Colonic mucosa (tissue), 4 donors: Measurements from ENCODE around the gene XPNPEP2. TPM values are rescaled to one million over a fixed set of nuclear protein-coding genes. Genes with fewer than 3 reads are reported as not detected.

Experiments used
- DNase-seq: peaks from one replicate; pipeline ENCODE4 v3.0.0-alpha.2; 2020
- H3K27ac ChIP-seq: fragments of 200-600 bp; one replicate; pipeline ENCODE4 v1.8.0; 2021
- H3K27me3 ChIP-seq: fragments of 200-600 bp; one replicate; pipeline ENCODE4 v1.8.0; 2021
- H3K36me3 ChIP-seq: fragments of 200-600 bp; one replicate; pipeline ENCODE4 v1.8.0; 2021
- H3K4me1 ChIP-seq: fragments of 200-600 bp; one replicate; pipeline ENCODE4 v1.8.0; 2021; ENCODE audit warnings: mild to moderate bottlenecking
- H3K4me3 ChIP-seq: fragments of 200-600 bp; one replicate; pipeline ENCODE4 v1.8.0; 2021
- H3K9ac ChIP-seq, 2 donors: one replicate each; pipeline ENCODE4 v1.7.0; 2013; ENCODE audit warnings: control low read depth in 2 of 2, low read depth in 2 of 2, low read length in 2 of 2
- H3K9me3 ChIP-seq: fragments of 200-600 bp; one replicate; pipeline ENCODE4 v1.8.0; 2021
- intact Hi-C: fragments of 100-400 bp; cut with DNase I; formaldehyde crosslinking; loops from one replicate; pipeline ENCODE4 v1.14.1; 2022
- total RNA-seq, 2 donors: library from RNA; stranded (reverse); fragmentation: NEBNext Ultra II Directional in 1 of 2; extraction: Animal tissue kit (Norgen Biotek cat#: 25700) in 1 of 2; gene quantifications; one replicate each; pipeline ENCODE4 v1.2.1, GENCODE V29; 2021
- TF ChIP-seq, protein P1 (sequence below): fragments of 200-600 bp; IDR thresholded peaks from one replicate; pipeline ENCODE4 v1.8.0; 2022; ENCODE audit warnings: antibody characterized with exemption, mild to moderate bottlenecking
- donor health status: healthy.
- donor health status: DM: no; HTN: no; CAD: no.
- donor health status: DM: no; HTN: no; CAD: no.

Gene XPNPEP2, protein sequence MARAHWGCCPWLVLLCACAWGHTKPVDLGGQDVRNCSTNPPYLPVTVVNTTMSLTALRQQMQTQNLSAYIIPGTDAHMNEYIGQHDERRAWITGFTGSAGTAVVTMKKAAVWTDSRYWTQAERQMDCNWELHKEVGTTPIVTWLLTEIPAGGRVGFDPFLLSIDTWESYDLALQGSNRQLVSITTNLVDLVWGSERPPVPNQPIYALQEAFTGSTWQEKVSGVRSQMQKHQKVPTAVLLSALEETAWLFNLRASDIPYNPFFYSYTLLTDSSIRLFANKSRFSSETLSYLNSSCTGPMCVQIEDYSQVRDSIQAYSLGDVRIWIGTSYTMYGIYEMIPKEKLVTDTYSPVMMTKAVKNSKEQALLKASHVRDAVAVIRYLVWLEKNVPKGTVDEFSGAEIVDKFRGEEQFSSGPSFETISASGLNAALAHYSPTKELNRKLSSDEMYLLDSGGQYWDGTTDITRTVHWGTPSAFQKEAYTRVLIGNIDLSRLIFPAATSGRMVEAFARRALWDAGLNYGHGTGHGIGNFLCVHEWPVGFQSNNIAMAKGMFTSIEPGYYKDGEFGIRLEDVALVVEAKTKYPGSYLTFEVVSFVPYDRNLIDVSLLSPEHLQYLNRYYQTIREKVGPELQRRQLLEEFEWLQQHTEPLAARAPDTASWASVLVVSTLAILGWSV
- 10 to 100 TPM in 1 of 2 donors, 1 to 10 TPM in 1; 2.6 to 11.7 TPM for total RNA-seq

GRCh38 chrX:129738466-129739308 is at the start of gene XPNPEP2:
Gene XPNPEP2 (plus strand): TSS chrX:129738979. CDS start chrX:129739214, 235 bp downstream.
- TF ChIP-seq, protein P1, sequence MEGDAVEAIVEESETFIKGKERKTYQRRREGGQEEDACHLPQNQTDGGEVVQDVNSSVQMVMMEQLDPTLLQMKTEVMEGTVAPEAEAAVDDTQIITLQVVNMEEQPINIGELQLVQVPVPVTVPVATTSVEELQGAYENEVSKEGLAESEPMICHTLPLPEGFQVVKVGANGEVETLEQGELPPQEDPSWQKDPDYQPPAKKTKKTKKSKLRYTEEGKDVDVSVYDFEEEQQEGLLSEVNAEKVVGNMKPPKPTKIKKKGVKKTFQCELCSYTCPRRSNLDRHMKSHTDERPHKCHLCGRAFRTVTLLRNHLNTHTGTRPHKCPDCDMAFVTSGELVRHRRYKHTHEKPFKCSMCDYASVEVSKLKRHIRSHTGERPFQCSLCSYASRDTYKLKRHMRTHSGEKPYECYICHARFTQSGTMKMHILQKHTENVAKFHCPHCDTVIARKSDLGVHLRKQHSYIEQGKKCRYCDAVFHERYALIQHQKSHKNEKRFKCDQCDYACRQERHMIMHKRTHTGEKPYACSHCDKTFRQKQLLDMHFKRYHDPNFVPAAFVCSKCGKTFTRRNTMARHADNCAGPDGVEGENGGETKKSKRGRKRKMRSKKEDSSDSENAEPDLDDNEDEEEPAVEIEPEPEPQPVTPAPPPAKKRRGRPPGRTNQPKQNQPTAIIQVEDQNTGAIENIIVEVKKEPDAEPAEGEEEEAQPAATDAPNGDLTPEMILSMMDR = no peak
- Histone ChIP-seq H3K9me3 (no peaks in the 10 kb centered on the region), H3K4me1 (no peaks in the 10 kb centered on the region), H3K27me3 (no peaks in the 10 kb centered on the region), H3K4me3 (no peak within 1 kb of the TSS), H3K9ac (no peak within 1 kb of the TSS), H3K27ac (no peak within 1 kb of the TSS), H3K36me3 (no peaks in the 10 kb centered on the region)
- intact Hi-C loops = no loop called here
- DNase-seq = peak; percentile 39

GRCh38 chrX:129689796-129690195 is 49.0 kb upstream of the XPNPEP2 start:
- no peak for DNase-seq
- no peak overlapping the region for H3K4me3 ChIP-seq
- no peaks in the 10 kb centered on the region for H3K36me3 ChIP-seq
- intact Hi-C loops = no loop called here
- TF ChIP-seq, protein P1 = no peak
- H3K4me1 ChIP-seq = no peaks in the 10 kb centered on the region
- H3K9ac ChIP-seq = no peak overlapping the region
- H3K27me3 ChIP-seq = no peaks in the 10 kb centered on the region
- no peaks in the 10 kb centered on the region for H3K9me3 ChIP-seq
- H3K27ac ChIP-seq = no peak overlapping the region

- H3K9ac ChIP-seq = no peak overlapping the region
- H3K36me3 ChIP-seq = no peaks in the 10 kb centered on the region
Measured at GRCh38 chrX:129690435-129690834, 48.3 kb upstream of the XPNPEP2 start.

DNA sequence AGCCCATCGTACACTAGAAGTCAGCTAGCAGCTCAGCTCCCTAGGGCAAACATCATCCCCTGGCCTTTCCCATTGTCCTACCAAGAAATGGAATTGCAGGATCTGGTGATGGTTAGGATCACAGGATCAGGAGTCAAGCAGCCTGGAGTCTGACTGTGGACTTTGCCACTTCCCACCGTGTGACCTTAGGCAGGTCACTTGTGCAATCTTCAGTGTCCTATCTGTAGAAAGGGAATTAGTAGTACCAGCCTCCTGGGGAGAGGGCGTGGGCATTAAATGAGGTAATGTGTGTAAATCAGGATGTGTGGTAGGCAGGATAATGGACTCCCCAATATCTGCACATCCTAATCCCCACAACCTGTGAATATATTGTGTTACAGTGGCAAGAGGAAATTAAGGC is 45.4 kb upstream of the XPNPEP2 start:
- no peak for DNase-seq
- no peaks in the 10 kb centered on the region for H3K9me3 ChIP-seq
- H3K9ac ChIP-seq = no peak overlapping the region
- intact Hi-C loops = no loop called here
- H3K27ac ChIP-seq = no peak overlapping the region
- H3K36me3 ChIP-seq = no peaks in the 10 kb centered on the region
- H3K4me1 ChIP-seq = no peaks in the 10 kb centered on the region
- TF ChIP-seq, protein P1 = no peak
- H3K27me3 ChIP-seq = no peaks in the 10 kb centered on the region
- H3K4me3 ChIP-seq = no peak overlapping the region

More at GRCh38 chrX:129690435-129690834, 48.3 kb upstream of the XPNPEP2 start:
- TF ChIP-seq, protein P1 = no peak
- H3K27me3 ChIP-seq = no peaks in the 10 kb centered on the region
- no peak overlapping the region for H3K27ac ChIP-seq
- no peaks in the 10 kb centered on the region for H3K9me3 ChIP-seq
- intact Hi-C loops = no loop called here
- no peak for DNase-seq
- no peaks in the 10 kb centered on the region for H3K4me1 ChIP-seq
- no peak overlapping the region for H3K4me3 ChIP-seq

- Histone ChIP-seq H3K4me1 (no peaks in the 10 kb centered on the region), H3K36me3 (no peaks in the 10 kb centered on the region), H3K27ac (no peak overlapping the region), H3K9me3 (no peaks in the 10 kb centered on the region), H3K27me3 (no peaks in the 10 kb centered on the region), H3K9ac (no peak overlapping the region), H3K4me3 (no peak overlapping the region)
- DNase-seq = no peak
- TF ChIP-seq, protein P1 = no peak
- intact Hi-C loops = no loop called here
Measured at GRCh38 chrX:129694805-129695204, 44.0 kb upstream of the XPNPEP2 start.
